GM23248 (cell line): Measurements from ENCODE around the gene DUSP11.

Experiments used
- EZH2 ChIP-seq: fragments of 200-600 bp; sonication (generic); IDR thresholded peaks from 2 replicates; pipeline ENCODE4 v1.6.1; 2018; ENCODE audit warnings: antibody characterized with exemption, mild to moderate bottlenecking; ENCODE audit not compliant: insufficient read depth, poor library complexity, severe bottlenecking
- EZH2phosphoT487 ChIP-seq: fragments of 200-600 bp; sonication (generic); IDR thresholded peaks from 2 replicates; pipeline ENCODE4 v1.6.1; 2018; ENCODE audit warnings: antibody characterized with exemption, moderate library complexity, mild to moderate bottlenecking, low read depth; ENCODE audit not compliant: insufficient read depth

DNA sequence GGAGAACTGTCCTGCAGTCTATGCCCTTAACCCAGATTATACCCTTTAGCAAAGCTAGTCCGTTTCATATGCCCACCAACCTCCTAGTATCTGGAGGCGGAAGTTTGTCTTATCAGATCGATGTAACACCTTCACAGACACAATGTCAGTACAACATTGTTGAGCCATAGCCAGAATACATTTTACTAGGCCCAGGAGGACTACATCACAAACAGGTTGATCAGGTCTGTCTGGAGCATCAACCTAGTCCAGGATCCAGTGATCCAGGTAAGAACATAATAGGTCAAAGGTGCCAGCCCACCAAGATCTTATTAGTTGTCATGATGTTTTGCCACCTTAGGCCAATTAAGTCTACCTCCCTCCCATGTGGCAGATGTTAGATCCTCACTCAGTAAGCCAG lies 40.8 kb downstream of the DUSP11 start:
- TF ChIP-seq EZH2phosphoT487: no peak
- TF ChIP-seq EZH2: no peak
